HG03108 (cell line): Measurements from ENCODE around the gene PTPN23.
"Not testable (repeated sequence)": the region's sequence is repeated elsewhere in the genome, so short reads cannot be mapped to it uniquely, and the experiment has no call there.

Experiments
- ATAC-seq: cut with Tn5 transposase; IDR thresholded peaks from one replicate; pipeline ENCODE4 v1.9.1; 2021; ENCODE audit warnings: moderate library complexity; ENCODE audit not compliant: unreplicated experiment

PTPN23 gene

GRCh38 chr3:47380601-47381316 is at the start of gene PTPN23:
Gene PTPN23, plus strand, starts transcription at chr3:47381021. Its CDS starts 76 bp downstream, at chr3:47381097.
- peak; percentile 77 for ATAC-seq

GRCh38 chr3:47333907-47334306 is 46.9 kb upstream of the PTPN23 start:
- no peak for ATAC-seq

DNA sequence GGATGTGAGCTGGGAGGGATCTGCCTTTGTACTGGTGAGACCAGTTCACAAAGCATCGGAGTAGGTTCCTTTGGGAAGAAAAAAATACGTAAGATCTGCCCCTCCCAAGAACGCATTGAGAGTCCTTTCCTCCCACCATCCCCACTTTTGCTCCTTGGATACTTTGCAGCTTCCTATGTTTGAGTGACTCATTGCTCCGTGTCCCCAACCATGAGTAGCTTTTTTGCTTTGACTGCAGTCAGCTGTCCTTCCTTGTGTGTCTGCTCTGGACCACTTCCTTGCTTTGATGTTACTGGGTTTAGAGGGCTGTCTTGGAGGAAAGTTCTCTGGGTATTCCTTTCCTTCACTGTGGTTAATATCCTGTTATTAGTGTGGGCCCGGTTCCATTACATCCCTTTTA is 43.2 kb upstream of the PTPN23 start:
- no peak for ATAC-seq

- no peak for ATAC-seq
These were observed 40.9 kb upstream of the PTPN23 start for GRCh38 chr3:47339951-47340350.

DNA sequence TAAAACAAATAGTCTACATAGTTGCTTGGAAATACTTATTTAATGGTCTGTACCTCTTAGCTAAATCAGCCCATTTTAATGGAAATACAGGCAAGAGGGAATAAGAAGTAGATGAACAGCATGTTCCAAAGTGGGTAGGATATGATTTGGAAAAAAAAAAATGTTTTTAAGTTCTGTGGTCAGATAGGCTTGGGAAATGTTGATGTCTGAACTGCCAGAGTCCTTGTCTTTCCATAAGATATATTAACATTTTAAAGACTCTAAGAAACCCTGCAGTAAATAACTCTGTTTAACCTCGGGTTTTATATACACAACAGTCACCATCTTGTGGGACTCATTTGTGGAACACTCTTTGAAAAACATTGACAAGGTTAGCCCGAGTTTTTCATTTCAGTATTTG is 40.0 kb upstream of the PTPN23 start:
- no peak for ATAC-seq

- ATAC-seq = no peak
These were observed 38.7 kb upstream of the PTPN23 start for GRCh38 chr3:47342151-47342550.

GRCh38 chr3:47342812-47343211 is 38.0 kb upstream of the PTPN23 start:
- ATAC-seq = no peak

DNA sequence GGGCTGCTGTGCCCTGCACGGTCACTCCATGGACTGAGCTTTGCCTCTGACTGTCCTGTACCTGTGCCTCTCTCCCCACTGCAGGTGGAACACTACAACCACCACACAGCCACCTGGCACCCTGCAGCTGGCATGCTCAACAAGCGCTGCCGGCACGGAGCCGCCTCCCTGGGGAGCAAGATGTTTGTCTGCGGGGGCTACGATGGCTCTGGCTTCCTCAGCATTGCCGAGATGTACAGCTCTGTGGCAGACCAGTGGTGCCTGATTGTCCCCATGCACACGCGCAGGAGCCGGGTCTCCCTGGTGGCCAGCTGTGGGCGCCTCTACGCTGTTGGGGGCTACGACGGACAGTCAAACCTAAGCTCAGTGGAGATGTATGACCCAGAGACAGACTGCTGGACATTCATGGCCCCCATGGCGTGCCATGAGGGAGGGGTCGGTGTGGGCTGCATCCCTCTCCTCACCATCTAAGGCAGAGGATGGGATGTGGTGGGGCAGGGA is 37.3 kb upstream of the PTPN23 start:
- ATAC-seq = no peak

GRCh38 chr3:47344971-47345370 is 35.9 kb upstream of the PTPN23 start:
- no peak for ATAC-seq

- ATAC-seq = no peak
These were observed 33.5 kb upstream of the PTPN23 start for GRCh38 chr3:47347217-47347801.

DNA sequence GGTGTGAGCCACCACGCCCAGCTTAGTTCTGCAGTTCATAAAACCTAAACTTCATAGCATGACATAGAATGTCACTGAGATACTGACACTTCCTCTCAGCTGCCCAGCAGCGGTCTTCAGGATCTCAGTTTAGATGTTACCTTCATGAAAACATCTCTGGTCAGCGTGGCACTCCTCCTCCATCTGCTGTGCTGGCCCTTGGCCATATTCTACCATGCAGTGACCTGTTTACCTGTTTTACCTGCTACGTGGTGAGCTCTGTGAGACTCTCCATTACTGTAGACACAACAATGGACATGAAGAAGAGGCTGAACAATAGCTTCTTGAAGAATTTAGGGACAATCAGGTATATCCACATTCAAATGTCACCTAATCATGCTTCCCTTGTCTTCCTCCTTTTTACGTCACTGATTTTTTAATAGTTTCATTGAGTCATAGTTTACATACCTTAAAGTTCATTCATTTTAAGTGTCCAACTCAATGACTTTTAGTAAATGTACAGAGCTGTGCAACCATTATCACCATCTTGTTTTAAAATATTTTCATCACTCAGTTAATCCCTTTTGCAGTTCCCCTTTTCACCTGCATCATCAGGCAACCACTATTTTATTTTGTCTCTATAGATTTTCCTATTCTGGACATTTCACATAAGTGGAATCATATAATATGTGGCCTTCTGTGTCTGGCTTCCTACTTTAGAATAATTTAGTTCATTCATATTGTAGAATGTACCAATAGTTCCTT is 32.2 kb upstream of the PTPN23 start:
- no peak for ATAC-seq

DNA sequence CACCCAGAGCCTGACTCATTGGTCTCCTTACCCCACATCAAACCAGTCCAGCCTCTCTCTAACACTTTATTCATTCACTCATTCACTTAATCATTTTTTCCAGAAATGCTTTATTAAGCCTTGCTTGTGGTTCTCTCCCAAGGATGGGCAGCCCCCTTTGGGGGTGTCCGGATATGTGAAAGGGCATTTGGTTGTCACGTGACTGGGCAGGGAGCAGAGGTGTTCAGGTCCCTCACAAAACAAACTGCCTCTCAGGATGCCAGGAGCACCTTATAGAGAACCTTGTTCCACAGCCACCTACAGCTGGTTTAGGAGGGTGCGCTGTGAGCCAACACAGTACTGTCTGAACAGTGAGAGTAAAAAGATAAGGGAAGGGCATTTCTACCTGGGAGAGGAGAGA is 25.8 kb upstream of the PTPN23 start:
- no peak for ATAC-seq

GRCh38 chr3:47356201-47356600 is 24.6 kb upstream of the PTPN23 start:
- no peak for ATAC-seq

GRCh38 chr3:47359323-47359722 is 21.5 kb upstream of the PTPN23 start:
- ATAC-seq = no peak

GRCh38 chr3:47360110-47360517 is 20.7 kb upstream of the PTPN23 start:
- ATAC-seq = not testable (repeated sequence)

DNA sequence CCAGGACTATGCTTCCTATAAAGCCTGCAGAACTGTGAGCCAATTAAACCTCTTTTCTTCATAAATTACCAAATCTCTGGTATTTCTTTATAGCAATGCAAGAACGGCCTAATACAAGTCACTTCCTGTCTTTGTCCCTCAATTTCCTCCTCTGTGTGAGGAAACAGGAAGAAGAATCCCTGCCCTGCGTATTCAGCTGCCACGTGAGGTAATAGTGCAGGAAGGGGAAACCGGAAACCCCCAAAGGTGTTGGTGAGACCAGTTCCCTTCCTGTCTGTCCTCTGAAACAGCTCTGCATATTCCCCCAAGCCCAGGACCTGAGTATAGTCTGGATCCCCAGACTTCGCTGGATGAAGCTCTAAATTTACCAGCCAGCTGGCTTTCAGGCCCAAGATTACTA is 18.1 kb upstream of the PTPN23 start:
- no peak for ATAC-seq

GRCh38 chr3:47365213-47366153 is 15.3 kb upstream of the PTPN23 start:
- no peak for ATAC-seq

- no peak for ATAC-seq
These were observed 14.0 kb upstream of the PTPN23 start for GRCh38 chr3:47366833-47367232.

- no peak for ATAC-seq
These were observed 13.2 kb upstream of the PTPN23 start for GRCh38 chr3:47367631-47368030.

DNA sequence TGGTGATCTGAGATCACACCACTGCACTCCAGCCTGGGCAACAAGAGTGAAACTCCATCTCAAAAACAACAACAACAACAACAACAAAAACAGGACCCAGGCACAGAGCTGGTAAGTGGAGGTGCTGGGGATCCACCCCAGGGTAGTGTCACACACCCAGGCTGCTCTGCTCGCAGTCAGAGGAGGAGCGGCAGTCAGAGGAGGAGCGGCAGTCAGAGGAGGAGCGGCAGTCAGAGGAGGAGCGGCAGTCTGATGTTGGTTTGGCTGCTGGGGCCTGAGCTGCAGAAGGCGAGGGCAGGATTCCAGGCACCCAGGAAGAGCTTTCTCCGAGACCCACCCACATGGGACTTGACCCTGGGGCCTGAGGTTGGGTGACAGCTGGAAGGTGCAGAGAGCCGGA is 10.8 kb upstream of the PTPN23 start:
- ATAC-seq = not testable (repeated sequence)
